SK-N-SH treated with all-trans-retinoic acid at 6 μM for 48 hours (cell line): Measurements from ENCODE around the gene KRTAP1-1.
"Not testable (repeated sequence)": the region's sequence is repeated elsewhere in the genome, so short reads cannot be mapped to it uniquely, and the experiment has no call there.

Experiments used
- ATAC-seq: fragments of 200-7000 bp; cut with Tn5 transposase; 3 replicates; pipeline ENCODE4 v1.9.1; 2020; ENCODE audit warnings: mild to moderate bottlenecking, moderate library complexity
- ARNTL ChIP-seq: fragments of 450-650 bp; formaldehyde crosslinking; IDR thresholded peaks from 2 replicates; pipeline ENCODE4 v1.5.0; 2020; ENCODE audit warnings: low read depth, mild to moderate bottlenecking, moderate library complexity, borderline replicate concordance
- BACH2 ChIP-seq: fragments of 250-450 bp; sonication (Bioruptor Pico); IDR thresholded peaks from 2 replicates; pipeline ENCODE4 v1.9.0; 2021; ENCODE audit warnings: mild to moderate bottlenecking, borderline replicate concordance
- CREB5 ChIP-seq: fragments of 250-450 bp; sonication (Bioruptor Pico); IDR thresholded peaks from 2 replicates; pipeline ENCODE4 v1.5.1; 2020; ENCODE audit warnings: low read depth, mild to moderate bottlenecking, moderate library complexity
- CSDC2 ChIP-seq: fragments of 250-450 bp; sonication (Bioruptor Pico); IDR thresholded peaks from 2 replicates; pipeline ENCODE4 v1.5.0; 2020; ENCODE audit warnings: mild to moderate bottlenecking, moderate library complexity
- GLIS3 ChIP-seq: fragments of 250-450 bp; sonication (Bioruptor Pico); IDR thresholded peaks from 2 replicates; pipeline ENCODE4 v1.5.0; 2020; ENCODE audit warnings: mild to moderate bottlenecking, moderate library complexity
- ISL1 ChIP-seq: fragments of 250-450 bp; sonication (Bioruptor Pico); IDR thresholded peaks from 2 replicates; pipeline ENCODE4 v2.1.2; 2022; ENCODE audit warnings: mild to moderate bottlenecking, moderate library complexity
- OSR1 ChIP-seq: fragments of 250-450 bp; sonication (Bioruptor Pico); IDR thresholded peaks from 2 replicates; pipeline ENCODE4 v1.8.0; 2022; ENCODE audit warnings: moderate library complexity, mild to moderate bottlenecking, inconsistent platforms
- POU6F1 ChIP-seq: fragments of 250-450 bp; sonication (Bioruptor Pico); IDR thresholded peaks from 2 replicates; pipeline ENCODE4 v1.8.0; 2021; ENCODE audit warnings: low read depth, mild to moderate bottlenecking, moderate library complexity, borderline replicate concordance
- PPARA ChIP-seq: fragments of 250-450 bp; sonication (Bioruptor Pico); IDR thresholded peaks from 2 replicates; pipeline ENCODE4 v1.5.0; 2020; ENCODE audit warnings: mild to moderate bottlenecking, borderline replicate concordance
- RARB ChIP-seq: fragments of 250-450 bp; sonication (Bioruptor Pico); IDR thresholded peaks from 2 replicates; pipeline ENCODE4 v1.8.0; 2021; ENCODE audit warnings: mild to moderate bottlenecking, moderate library complexity
- SNAI2 ChIP-seq: fragments of 250-450 bp; sonication (Bioruptor Pico); IDR thresholded peaks from 2 replicates; pipeline ENCODE4 v1.5.0; 2020; ENCODE audit warnings: mild to moderate bottlenecking, moderate library complexity
- TCF4 ChIP-seq: fragments of 250-450 bp; sonication (Bioruptor Pico); IDR thresholded peaks from 2 replicates; pipeline ENCODE4 v1.8.0; 2021; ENCODE audit warnings: mild to moderate bottlenecking, moderate library complexity, borderline replicate concordance
- TSHZ2 ChIP-seq: fragments of 250-450 bp; sonication (Bioruptor Pico); IDR thresholded peaks from 2 replicates; pipeline ENCODE4 v1.5.0; 2020; ENCODE audit warnings: mild to moderate bottlenecking, moderate library complexity
- ZC3H10 ChIP-seq: fragments of 250-450 bp; sonication (Bioruptor Pico); IDR thresholded peaks from 2 replicates; pipeline ENCODE4 v1.5.1; 2021; ENCODE audit warnings: mild to moderate bottlenecking, moderate library complexity
- ZFP3 ChIP-seq: fragments of 250-450 bp; sonication (Bioruptor Pico); IDR thresholded peaks from 2 replicates; pipeline ENCODE4 v1.5.0; 2020; ENCODE audit warnings: mild to moderate bottlenecking, moderate library complexity
- ZFP30 ChIP-seq: fragments of 450-650 bp; formaldehyde crosslinking; IDR thresholded peaks from 2 replicates; pipeline ENCODE4 v1.5.0; 2022; ENCODE audit warnings: mild to moderate bottlenecking, moderate library complexity
- ZNF565 ChIP-seq: fragments of 450-650 bp; formaldehyde crosslinking; conservative IDR thresholded peaks from 2 replicates; pipeline ENCODE4 v1.5.0; 2020; ENCODE audit warnings: low read depth, mild to moderate bottlenecking, moderate library complexity

KRTAP1-1 gene

GRCh38 chr17:41040783-41041571 is at the start of gene KRTAP1-1:
Gene KRTAP1-1 (minus strand): TSS chr17:41041450. CDS start chr17:41041397, 53 bp downstream.
- ATAC-seq: not testable (repeated sequence)

- not testable (repeated sequence) for ATAC-seq
Observed at GRCh38 chr17:41088760-41089352, 47.6 kb upstream of the KRTAP1-1 start.

- peak; percentile 47; the same call in 2 of the 3 replicates for ATAC-seq
Observed at GRCh38 chr17:41084100-41084856, 43.0 kb upstream of the KRTAP1-1 start, which contains the start of gene KRTAP4-7. Gene KRTAP4-7 (plus strand): TSS chr17:41084150. CDS start chr17:41084207, 57 bp downstream.

- ATAC-seq: peak; percentile 83
Observed at GRCh38 chr17:41083427-41083826, 42.2 kb upstream of the KRTAP1-1 start.

- TF ChIP-seq TCF4 (CRISPR knock-in tag) (no peak), SNAI2 (no peak), TSHZ2 (CRISPR knock-in tag) (no peak), CSDC2 (CRISPR knock-in tag) (no peak), BACH2 (no peak), ISL1 (CRISPR knock-in tag) (no peak), RARB (CRISPR knock-in tag) (no peak), GLIS3 (CRISPR knock-in tag) (no peak), POU6F1 (CRISPR knock-in tag) (no peak), ZNF565 (no peak), CREB5 (CRISPR knock-in tag) (no peak), ZFP3 (CRISPR knock-in tag) (no peak), PPARA (CRISPR knock-in tag) (no peak), OSR1 (CRISPR knock-in tag) (no peak)
- ATAC-seq: no peak
Observed at GRCh38 chr17:41082626-41083025, 41.4 kb upstream of the KRTAP1-1 start.

- no peak for TF ChIP-seq ZFP30
- TF ChIP-seq ZFP3 (CRISPR knock-in tag): no peak
- no peak for TF ChIP-seq OSR1 (CRISPR knock-in tag)
- TF ChIP-seq POU6F1 (CRISPR knock-in tag): no peak
- no peak for TF ChIP-seq ZC3H10 (CRISPR knock-in tag)
- no peak for TF ChIP-seq ARNTL (CRISPR knock-in tag)
- ATAC-seq: no peak
Observed at GRCh38 chr17:41076788-41077187, 35.5 kb upstream of the KRTAP1-1 start.
